ENCODE measurements around the gene OR52L1.

DNA sequence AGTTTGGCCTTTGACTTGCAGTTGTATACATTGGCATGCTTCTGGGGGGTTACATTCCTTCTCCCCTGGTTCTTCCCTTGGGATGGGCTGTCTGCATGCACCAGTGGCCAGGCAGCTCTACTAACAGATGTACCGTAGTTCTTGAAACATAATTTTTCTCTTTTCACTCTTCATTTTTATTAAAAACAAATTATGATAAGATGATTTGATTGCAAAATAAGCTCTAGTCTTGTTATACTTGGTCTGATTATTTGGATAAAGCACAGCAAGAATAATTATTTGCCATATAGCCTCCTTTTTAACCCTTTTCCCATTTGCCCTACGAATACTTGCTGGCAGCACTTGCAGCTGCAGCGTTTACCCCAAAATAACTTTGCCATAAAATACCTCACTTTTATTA lies 31.2 kb downstream of the OR52L1 start:
- TF ChIP-seq, protein P1, sequence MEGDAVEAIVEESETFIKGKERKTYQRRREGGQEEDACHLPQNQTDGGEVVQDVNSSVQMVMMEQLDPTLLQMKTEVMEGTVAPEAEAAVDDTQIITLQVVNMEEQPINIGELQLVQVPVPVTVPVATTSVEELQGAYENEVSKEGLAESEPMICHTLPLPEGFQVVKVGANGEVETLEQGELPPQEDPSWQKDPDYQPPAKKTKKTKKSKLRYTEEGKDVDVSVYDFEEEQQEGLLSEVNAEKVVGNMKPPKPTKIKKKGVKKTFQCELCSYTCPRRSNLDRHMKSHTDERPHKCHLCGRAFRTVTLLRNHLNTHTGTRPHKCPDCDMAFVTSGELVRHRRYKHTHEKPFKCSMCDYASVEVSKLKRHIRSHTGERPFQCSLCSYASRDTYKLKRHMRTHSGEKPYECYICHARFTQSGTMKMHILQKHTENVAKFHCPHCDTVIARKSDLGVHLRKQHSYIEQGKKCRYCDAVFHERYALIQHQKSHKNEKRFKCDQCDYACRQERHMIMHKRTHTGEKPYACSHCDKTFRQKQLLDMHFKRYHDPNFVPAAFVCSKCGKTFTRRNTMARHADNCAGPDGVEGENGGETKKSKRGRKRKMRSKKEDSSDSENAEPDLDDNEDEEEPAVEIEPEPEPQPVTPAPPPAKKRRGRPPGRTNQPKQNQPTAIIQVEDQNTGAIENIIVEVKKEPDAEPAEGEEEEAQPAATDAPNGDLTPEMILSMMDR (IDR thresholded peaks at IDR 0.05): no peak
- no peak for TF ChIP-seq POLR2A (IDR thresholded peaks at IDR 0.05)

Measured in right lobe of liver (tissue), 4 donors.